LNCaP clone FGC (cell line): ENCODE data around the gene MXRA8.
"Not testable (repeated sequence)": the region's sequence is repeated elsewhere in the genome, so short reads cannot be mapped to it uniquely, and the experiment has no call there.

Experiments
- DNase-seq: peaks from one replicate; pipeline ENCODE4 v3.0.0-alpha.2; 2011; ENCODE audit warnings: low read depth
- H3K4me3 ChIP-seq: 2 replicates; pipeline ENCODE4 v1.5.1; 2011; ENCODE audit warnings: mild to moderate bottlenecking, low read depth, low read length, control low read depth
- TF ChIP-seq, protein P1 (sequence below): IDR thresholded peaks from 2 replicates; pipeline ENCODE4 v1.5.1; 2012; ENCODE audit warnings: mild to moderate bottlenecking; ENCODE audit not compliant: control insufficient read depth, insufficient read depth; ENCODE audit errors: extremely low read depth

The MXRA8 gene

DNA sequence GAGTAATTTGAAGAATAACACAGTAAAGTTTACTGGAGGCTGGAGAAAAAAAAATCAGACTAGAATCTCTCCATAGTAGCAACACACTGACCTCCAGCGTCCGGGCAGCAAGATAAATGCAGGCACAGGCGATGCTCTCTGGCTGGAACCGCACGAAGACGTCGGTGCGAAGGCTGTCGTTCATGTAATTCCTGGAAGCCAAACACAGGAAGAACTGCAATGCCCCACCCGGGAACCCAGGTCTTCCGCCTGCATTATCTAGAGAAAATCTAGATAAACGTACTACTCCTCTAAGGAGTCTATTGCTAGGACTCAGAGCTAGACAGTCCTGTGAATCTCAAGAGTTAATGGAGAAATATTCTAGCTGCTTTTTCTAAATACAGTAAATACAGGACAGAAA is 32.3 kb upstream of the MXRA8 start:
- H3K4me3 ChIP-seq = no peak overlapping the region
- no peak for DNase-seq
- TF ChIP-seq, protein P1, sequence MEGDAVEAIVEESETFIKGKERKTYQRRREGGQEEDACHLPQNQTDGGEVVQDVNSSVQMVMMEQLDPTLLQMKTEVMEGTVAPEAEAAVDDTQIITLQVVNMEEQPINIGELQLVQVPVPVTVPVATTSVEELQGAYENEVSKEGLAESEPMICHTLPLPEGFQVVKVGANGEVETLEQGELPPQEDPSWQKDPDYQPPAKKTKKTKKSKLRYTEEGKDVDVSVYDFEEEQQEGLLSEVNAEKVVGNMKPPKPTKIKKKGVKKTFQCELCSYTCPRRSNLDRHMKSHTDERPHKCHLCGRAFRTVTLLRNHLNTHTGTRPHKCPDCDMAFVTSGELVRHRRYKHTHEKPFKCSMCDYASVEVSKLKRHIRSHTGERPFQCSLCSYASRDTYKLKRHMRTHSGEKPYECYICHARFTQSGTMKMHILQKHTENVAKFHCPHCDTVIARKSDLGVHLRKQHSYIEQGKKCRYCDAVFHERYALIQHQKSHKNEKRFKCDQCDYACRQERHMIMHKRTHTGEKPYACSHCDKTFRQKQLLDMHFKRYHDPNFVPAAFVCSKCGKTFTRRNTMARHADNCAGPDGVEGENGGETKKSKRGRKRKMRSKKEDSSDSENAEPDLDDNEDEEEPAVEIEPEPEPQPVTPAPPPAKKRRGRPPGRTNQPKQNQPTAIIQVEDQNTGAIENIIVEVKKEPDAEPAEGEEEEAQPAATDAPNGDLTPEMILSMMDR = no peak

DNA sequence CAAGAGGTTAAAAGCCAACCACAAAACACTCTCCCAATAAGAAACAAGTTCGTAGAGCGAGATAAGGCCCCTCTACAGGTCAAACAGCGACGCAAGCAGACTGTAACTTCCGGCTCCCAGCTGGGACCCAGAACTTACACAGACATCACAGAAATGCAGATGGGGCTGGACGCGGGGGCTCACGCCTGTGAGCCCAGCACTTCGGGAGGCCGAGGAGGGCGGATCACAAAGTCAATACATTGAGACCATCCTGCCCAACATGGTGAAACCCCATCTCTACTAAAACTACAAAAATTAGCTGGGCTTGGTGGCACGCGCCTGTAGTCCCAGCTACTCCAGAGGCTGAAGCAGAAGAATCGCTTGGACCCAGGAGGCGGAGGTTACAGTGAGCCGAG is 29.7 kb upstream of the MXRA8 start:
- TF ChIP-seq, protein P1 = no peak
- H3K4me3 ChIP-seq = no peak overlapping the region
- no peak for DNase-seq

DNA sequence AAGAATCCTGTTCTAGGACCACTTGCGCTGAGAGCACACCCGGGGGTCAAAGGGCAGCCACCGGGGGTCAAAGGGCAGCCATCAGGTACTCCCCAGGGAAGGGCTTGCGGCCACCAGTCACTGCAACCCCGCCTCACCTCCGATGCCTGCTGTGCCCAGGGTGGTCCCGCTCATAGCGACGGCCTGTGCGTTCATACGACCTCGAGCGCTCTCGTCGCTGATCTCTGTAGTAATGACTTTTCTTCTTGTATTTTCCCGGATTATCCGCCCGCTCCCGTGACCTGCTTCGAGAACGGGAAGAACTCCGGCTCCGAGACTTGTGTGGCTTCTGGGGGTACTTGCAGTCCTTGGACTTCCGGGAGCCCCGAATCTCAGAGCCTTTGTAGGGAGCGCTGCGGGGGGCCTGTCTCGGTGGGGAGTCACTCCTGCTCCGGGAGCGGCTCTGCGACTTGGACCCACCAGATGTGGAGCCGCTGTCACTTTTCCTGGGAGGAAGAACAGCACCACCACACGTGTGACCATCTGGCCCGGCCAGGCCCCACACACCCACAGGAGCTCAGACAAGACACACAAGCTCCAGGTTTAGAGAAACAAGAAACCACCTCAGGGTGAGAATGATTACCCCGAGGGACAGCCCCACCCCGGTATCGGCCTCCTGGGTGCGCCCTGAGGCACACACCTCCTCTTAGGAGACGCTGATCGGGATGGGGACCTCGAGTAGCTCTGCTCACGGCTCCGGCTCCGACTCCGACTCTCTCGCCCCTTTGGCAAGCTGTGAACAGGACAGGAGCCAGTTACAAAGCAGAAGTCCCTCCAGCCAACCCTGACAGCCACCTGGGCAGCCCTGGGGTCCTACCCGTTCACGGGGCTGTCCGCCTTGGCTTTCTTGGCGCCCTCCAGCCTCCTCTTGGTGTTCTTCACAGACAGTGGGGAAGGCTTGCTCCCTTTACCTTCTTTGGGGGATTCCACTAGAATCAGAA is 29.0 kb upstream of the MXRA8 start:
- DNase-seq = no peak
- TF ChIP-seq, protein P1 = no peak
- H3K4me3 ChIP-seq = no peak overlapping the region

DNA sequence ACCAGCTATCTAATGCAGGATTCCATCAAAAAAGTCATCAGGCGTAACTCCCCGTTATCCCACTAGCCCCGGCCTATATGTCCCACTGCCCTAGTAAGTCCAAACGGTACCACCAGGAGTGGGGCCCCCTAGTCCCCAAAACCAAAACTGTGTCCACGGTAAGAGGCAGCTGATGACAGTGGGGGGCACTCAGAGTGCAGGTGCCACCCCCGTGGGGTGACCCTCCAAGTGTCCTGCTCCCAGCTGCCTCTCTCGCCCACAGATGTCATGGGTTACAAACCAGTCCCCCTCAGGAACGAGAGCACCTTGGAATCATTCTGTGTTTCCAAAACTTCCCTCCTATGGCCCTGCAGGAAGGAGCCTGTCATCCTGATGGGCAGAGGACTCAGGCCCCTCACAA is 27.6 kb upstream of the MXRA8 start:
- no peak overlapping the region for H3K4me3 ChIP-seq
- DNase-seq = no peak
- TF ChIP-seq, protein P1 = no peak

DNA sequence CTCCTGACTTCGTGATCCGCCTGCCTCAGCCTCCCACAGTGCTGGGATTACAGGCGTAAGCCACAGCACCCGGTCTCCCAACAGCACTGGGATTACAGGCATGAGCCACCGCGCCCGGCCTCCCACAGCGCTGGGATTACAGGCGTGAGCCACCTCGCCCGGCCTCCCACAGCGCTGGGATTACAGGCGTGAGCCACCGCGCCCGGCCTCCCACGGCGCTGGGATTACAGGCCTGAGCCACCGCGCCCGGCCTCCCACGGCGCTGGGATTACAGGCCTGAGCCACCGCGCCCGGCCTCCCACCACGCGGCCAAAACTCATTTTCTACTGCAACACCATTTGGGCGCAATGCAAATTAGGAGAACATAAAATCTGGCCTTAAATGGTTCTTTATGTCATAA is 27.0 kb upstream of the MXRA8 start:
- DNase-seq, H3K4me3 ChIP-seq: not testable (repeated sequence)

DNA sequence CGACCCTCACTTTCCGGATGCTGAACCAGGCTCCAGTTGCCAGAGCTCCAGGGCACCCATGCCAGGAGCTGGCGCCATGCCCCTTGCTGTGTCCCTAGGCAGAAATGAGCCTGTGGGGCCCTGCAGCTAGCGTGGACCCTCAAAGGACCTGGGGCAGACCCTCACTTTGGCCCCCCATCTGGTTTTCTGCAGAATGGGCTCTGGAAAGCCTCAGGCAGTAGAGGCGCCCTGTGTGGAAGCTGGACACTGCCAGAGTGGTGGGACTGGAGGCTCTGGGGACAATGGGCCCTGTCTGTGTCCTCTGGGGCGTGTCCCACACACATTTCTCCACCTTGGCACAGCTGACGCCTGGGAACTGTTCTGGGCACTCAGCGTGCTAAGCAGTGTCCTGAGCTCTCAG is 22.9 kb upstream of the MXRA8 start:
- DNase-seq = no peak
- TF ChIP-seq, protein P1 = no peak
- no peak overlapping the region for H3K4me3 ChIP-seq

DNA sequence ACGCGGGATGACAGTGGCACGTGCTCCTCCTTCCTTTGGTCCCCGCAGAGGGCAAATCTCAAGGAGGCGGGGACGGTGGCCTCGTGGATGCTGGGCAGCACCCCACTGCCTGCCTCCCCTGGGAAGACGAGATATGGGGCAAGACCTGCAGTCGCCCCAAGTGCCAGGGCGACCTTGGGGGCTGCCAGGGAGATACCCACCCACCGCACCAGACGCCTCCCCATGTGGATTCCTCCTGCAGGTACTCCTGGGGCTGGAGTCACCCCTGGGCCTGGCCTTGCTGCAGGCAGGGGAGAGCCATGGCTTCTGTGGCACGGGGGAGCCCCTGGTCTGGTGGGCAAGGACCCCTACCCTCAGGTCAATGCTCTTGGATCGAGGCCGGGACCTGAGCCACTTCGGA is 22.5 kb upstream of the MXRA8 start:
- TF ChIP-seq, protein P1 = no peak
- H3K4me3 ChIP-seq = no peak overlapping the region
- no peak for DNase-seq
